HFFc6 (cell line): Measurements from ENCODE around the gene MAN1C1. TPM values are rescaled to one million over a fixed set of nuclear protein-coding genes. Genes with fewer than 3 reads are reported as not detected.
"Not testable (repeated sequence)": the region's sequence is repeated elsewhere in the genome, so short reads cannot be mapped to it uniquely, and the experiment has no call there.

Source experiments
- DNase-seq: peaks from one replicate; pipeline ENCODE4 v3.0.0-alpha.2; 2018
- H3K27ac Mint-ChIP-seq: 2 replicates; pipeline ENCODE4 v1.8.0; 2020; ENCODE audit warnings: mild to moderate bottlenecking, mixed read lengths
- H3K27me3 Mint-ChIP-seq: 2 replicates; pipeline ENCODE4 v1.8.0; 2021; ENCODE audit warnings: mild to moderate bottlenecking, moderate library complexity, mixed read lengths; ENCODE audit not compliant: insufficient read depth
- H3K36me3 Mint-ChIP-seq: 2 replicates; pipeline ENCODE4 v1.8.0; 2021; ENCODE audit warnings: low read depth, mixed read lengths
- H3K4me1 Mint-ChIP-seq: 2 replicates; pipeline ENCODE4 v1.8.0; 2020; ENCODE audit warnings: low read depth, mixed read lengths
- H3K4me3 Mint-ChIP-seq: 2 replicates; pipeline ENCODE4 v1.8.0; 2020; ENCODE audit warnings: mild to moderate bottlenecking, moderate library complexity, mixed read lengths
- H3K9me3 Mint-ChIP-seq: 2 replicates; pipeline ENCODE4 v1.8.0; 2020; ENCODE audit warnings: mild to moderate bottlenecking, mixed read lengths
- total RNA-seq, 6 experiments: library from RNA; stranded (reverse); fragmentation: NEBNext Ultra II Directional; extraction: Animal tissue kit (Norgen Biotek cat#: 25700); gene quantifications; 2 replicates in 1 of 6; 3 replicates in 5 of 6; pipeline ENCODE4 v1.2.3, GENCODE V29; 2021
- TF ChIP-seq, protein P1 (sequence below): fragments of 200-600 bp; sonication (generic); IDR thresholded peaks from 2 replicates; pipeline ENCODE4 v1.5.0; 2021; ENCODE audit warnings: antibody characterized with exemption, mild to moderate bottlenecking

Gene MAN1C1
- total RNA-seq, 6 experiments from 2014 or later: 0.07 to 0.14 (median 0.08) TPM; not detected in 3

DNA sequence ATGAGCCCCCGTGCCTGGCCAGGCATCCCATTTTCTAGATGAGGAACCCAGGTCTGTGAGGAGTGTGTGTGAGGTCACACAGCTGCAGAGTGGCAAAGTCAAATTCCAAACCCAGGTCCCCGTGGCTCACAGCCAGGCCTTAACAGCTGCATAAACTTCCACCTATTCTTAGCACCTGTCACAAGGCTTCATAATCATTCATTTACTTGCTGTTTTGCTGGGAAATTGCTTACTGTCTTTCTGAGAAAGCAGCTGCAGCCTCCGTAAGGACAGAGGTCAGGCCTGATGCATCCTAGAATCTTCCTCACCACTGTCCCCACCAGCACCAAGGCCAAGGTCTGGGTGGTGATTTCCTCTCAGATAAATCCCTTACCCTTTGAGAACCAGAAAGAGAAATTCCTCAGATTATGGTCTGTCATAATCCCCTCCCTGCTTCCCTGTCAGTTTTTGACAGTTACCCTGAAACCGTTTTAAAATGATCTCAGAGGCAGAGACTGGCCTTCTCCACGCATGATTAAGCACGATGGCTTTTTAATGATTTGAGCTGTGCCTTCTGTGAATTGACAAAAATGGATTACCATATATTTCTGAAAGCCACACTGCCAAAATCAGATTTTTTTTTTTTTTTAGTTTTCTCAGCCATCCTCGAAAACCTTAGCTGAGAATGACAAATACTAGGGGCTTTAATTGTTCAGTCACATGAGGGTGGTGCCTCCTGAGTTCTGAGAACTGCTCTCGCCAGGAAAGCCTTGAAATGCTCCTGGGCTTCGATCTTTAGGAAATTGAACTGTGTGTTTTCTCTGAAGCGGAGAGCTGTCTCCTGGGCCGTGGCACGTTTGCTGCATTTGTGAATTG, 113.4 kb downstream of the MAN1C1 start:
- peaks cover 10% of the 10 kb centered on the region for H3K4me1 Mint-ChIP-seq
- no peak overlapping the region for H3K4me3 Mint-ChIP-seq
- H3K9me3 Mint-ChIP-seq: no peaks in the 10 kb centered on the region
- TF ChIP-seq, protein P1, sequence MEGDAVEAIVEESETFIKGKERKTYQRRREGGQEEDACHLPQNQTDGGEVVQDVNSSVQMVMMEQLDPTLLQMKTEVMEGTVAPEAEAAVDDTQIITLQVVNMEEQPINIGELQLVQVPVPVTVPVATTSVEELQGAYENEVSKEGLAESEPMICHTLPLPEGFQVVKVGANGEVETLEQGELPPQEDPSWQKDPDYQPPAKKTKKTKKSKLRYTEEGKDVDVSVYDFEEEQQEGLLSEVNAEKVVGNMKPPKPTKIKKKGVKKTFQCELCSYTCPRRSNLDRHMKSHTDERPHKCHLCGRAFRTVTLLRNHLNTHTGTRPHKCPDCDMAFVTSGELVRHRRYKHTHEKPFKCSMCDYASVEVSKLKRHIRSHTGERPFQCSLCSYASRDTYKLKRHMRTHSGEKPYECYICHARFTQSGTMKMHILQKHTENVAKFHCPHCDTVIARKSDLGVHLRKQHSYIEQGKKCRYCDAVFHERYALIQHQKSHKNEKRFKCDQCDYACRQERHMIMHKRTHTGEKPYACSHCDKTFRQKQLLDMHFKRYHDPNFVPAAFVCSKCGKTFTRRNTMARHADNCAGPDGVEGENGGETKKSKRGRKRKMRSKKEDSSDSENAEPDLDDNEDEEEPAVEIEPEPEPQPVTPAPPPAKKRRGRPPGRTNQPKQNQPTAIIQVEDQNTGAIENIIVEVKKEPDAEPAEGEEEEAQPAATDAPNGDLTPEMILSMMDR: no peak
- no peak overlapping the region for H3K27ac Mint-ChIP-seq
- DNase-seq: no peak
- peaks cover 65% of the 10 kb centered on the region for H3K27me3 Mint-ChIP-seq
- no peaks in the 10 kb centered on the region for H3K36me3 Mint-ChIP-seq

GRCh38 chr1:25731148-25731547, 114.6 kb downstream of the MAN1C1 start:
- TF ChIP-seq, protein P1: no peak
- no peaks in the 10 kb centered on the region for H3K9me3 Mint-ChIP-seq
- H3K4me3 Mint-ChIP-seq: no peak overlapping the region
- no peak for DNase-seq
- H3K27ac Mint-ChIP-seq: no peak overlapping the region
- H3K4me1 Mint-ChIP-seq: peaks cover 10% of the 10 kb centered on the region
- H3K27me3 Mint-ChIP-seq: peaks cover 63% of the 10 kb centered on the region
- H3K36me3 Mint-ChIP-seq: no peaks in the 10 kb centered on the region

GRCh38 chr1:25731626-25732370, 115.2 kb downstream of the MAN1C1 start:
- H3K27ac Mint-ChIP-seq: no peak overlapping the region
- H3K4me1 Mint-ChIP-seq: peaks cover 10% of the 10 kb centered on the region
- H3K36me3 Mint-ChIP-seq: no peaks in the 10 kb centered on the region
- no peak for DNase-seq
- TF ChIP-seq, protein P1: no peak
- H3K9me3 Mint-ChIP-seq: no peaks in the 10 kb centered on the region
- no peak overlapping the region for H3K4me3 Mint-ChIP-seq
- peaks cover 61% of the 10 kb centered on the region for H3K27me3 Mint-ChIP-seq

DNA sequence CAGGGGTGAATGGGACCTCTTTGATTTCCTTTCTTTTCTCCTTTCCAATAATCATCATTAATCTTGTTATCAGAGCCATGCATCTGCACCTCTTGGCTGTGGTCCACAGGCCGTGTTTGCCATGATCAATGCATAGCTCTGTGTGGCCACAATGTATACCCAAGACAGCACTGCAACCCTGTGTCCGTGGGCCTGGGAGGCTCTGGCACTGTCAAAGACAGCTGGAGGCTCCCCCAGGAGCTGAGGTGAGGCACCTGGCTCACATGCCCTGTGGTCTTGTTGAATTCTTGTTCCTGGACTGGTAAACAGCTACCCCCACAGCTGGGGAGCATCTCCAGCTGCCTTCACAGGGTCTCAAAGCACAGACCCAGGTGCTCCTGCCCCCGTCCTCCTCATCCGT, 116.2 kb downstream of the MAN1C1 start:
- Mint-ChIP-seq H3K27ac (no peak overlapping the region), H3K9me3 (peaks cover 2% of the 10 kb centered on the region; the same call in 1 of the 2 replicates), H3K4me1 (no peaks in the 10 kb centered on the region; the same call in 1 of the 2 replicates)

GRCh38 chr1:25733271-25733670, 116.7 kb downstream of the MAN1C1 start:
- no peaks in the 10 kb centered on the region for H3K4me1 Mint-ChIP-seq
- H3K27me3 Mint-ChIP-seq: peaks cover 61% of the 10 kb centered on the region
- H3K27ac Mint-ChIP-seq: no peak overlapping the region
- H3K4me3 Mint-ChIP-seq: no peak overlapping the region
- H3K9me3 Mint-ChIP-seq: peaks cover 7% of the 10 kb centered on the region; the same call in 1 of the 2 replicates
- TF ChIP-seq, protein P1: no peak
- no peaks in the 10 kb centered on the region for H3K36me3 Mint-ChIP-seq
- no peak for DNase-seq

More for the DNA sequence above, 116.2 kb downstream of the MAN1C1 start:
- DNase-seq: no peak
- Mint-ChIP-seq H3K27me3 (peaks cover 61% of the 10 kb centered on the region), H3K4me3 (no peak overlapping the region), H3K36me3 (no peaks in the 10 kb centered on the region)
- TF ChIP-seq, protein P1: no peak

DNA sequence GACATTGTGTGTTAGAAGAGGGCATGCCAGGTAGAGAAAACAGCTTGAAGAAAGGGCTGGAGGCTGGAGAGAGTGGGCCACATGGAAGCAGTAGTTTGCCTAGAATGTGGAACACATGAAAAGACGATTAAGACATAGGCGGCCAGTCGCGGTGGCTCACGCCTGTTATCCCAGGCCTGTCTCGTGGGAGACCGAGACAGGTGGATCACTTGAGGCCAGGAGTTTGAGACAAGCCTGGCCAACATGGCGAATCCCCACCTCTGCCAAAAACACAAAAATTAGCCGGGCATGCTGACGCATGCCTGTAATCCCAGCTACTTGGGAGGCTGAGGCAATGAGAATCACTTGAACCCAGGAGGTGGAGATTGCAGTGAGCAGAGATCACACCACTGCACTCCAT, 118.4 kb downstream of the MAN1C1 start:
- not testable (repeated sequence) for H3K4me1 Mint-ChIP-seq, H3K27ac Mint-ChIP-seq, H3K36me3 Mint-ChIP-seq, DNase-seq, H3K4me3 Mint-ChIP-seq
- Mint-ChIP-seq H3K27me3 (peaks cover 59% of the 10 kb centered on the region), H3K9me3 (peaks cover 11% of the 10 kb centered on the region; the same call in 1 of the 2 replicates)
